Activated CD4-positive, alpha-beta T cell treated with anti-CD3 and anti-CD28 coated beads for 48 hours (primary cell): ENCODE data around the gene AADACL4.
"Not testable (repeated sequence)": the region's sequence is repeated elsewhere in the genome, so short reads cannot be mapped to it uniquely, and the experiment has no call there.

Experiments
- DNase-seq: peaks from one replicate; pipeline ENCODE4 v3.0.0-alpha.2; 2020

The AADACL4 gene

GRCh38 chr1:12630946-12631530 lies 12.8 kb upstream of the AADACL4 start:
- no peak for DNase-seq

- DNase-seq: no peak
These were observed 12.3 kb upstream of the AADACL4 start for GRCh38 chr1:12631571-12631970.

DNA sequence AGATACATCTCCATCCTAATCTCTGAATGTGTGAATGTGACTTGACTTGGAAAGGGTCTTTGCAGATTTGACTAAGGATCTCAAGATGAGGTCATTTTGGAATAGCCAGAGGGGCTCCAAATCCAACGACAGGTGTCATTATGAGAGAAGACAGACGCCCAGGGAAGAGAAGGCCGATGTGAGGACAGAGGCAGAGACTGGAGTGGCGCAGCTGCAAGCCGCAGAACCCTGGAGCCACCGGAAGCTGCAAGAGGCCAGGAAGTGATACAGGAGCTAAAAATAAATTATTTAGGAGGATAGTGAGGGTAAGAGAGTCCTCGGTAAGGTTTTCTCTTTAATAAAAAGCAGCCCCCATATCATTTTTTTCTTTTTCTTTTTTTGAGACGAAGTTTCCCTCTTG lies 9.7 kb upstream of the AADACL4 start:
- no peak for DNase-seq

GRCh38 chr1:12634696-12635202 lies 9.1 kb upstream of the AADACL4 start:
- DNase-seq: no peak

- DNase-seq: no peak
These were observed 7.6 kb upstream of the AADACL4 start for GRCh38 chr1:12636098-12636950.

DNA sequence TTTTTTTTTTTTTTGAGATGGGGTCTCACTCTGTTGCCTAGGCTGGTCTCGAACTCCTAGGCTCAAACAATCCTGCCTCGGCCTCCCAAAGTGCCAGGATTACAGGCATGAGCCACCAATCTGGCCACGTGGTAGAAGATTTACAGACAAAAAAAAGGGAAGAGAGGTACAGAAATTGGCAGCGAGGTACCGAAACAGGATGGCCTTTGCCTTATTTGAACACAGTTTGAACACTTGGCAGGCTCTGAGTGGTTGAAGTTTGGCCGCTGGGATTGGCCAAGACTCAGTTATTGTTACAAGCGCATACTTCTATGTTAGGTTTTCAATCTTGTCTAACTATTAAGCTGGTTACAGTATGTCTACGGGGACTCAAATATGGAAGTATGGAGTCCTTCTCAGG lies 6.2 kb upstream of the AADACL4 start:
- no peak for DNase-seq

- DNase-seq: no peak
These were observed 3.5 kb upstream of the AADACL4 start for GRCh38 chr1:12640237-12640957.

DNA sequence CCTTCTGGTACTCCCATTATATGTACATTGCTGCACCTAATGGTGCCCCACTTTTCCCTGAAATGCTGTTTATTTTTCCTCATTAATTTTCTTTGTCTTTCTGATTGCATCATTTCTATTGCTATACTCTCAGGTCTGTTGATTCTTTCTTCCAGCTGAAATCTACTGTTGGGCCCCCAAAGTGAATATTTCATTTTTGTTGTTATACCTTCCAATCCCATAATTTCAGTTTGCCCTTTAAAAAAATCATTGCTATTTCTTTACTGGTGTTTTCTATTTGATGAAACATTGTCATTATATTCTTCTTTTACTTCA lies 3.0 kb upstream of the AADACL4 start:
- no peak for DNase-seq

GRCh38 chr1:12643079-12643478 lies 806 bp upstream of the AADACL4 start:
- DNase-seq: no peak

GRCh38 chr1:12644237-12644636 lies 352 bp downstream of the AADACL4 start:
- no peak for DNase-seq

DNA sequence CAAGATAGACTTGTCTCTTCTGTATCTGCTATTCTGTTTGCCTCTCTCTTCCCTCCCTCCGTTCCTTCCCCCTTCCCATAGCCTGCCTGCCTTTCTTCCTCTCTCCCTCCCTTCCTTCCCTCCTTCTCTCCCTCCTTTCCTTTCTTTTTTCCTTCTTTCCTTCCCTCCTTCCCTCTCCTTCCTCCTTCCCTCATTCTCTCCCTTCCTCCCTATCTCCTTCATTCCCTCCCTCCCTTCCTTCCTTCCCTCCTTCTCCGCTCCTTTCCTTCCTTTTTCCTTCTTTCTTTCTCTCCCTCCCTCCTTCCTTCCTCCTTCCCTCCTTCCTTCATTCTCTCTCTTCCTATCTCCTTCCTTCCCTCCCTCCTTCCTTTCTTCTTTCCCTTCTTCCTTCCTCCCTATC lies 944 bp downstream of the AADACL4 start:
- DNase-seq: no peak

- not testable (repeated sequence) for DNase-seq
These were observed 1.5 kb downstream of the AADACL4 start for GRCh38 chr1:12645401-12645800.

GRCh38 chr1:12648741-12649140 lies 4.9 kb downstream of the AADACL4 start:
- no peak for DNase-seq

- DNase-seq: no peak
These were observed 6.1 kb downstream of the AADACL4 start for GRCh38 chr1:12649971-12650421.

- no peak for DNase-seq
These were observed 10.2 kb downstream of the AADACL4 start for GRCh38 chr1:12654004-12654567.

DNA sequence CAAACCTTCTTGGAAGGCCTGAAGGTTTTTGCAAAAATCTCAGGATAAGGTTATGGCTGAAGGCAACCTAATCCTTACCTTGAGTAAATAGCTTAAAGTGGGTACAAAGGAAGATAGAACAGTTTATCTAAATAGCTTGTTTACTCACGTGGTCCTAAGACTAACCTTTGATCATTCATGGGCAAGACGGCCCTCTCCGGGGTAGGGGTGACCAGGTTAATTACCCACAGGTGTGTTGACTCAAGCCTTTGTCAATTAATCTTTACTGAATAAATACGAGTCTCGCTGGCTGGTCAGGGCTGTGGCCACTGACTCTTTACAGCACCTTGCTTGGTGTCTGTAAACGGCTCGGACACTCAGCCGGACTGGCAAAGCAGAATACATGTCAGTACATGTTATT lies 10.8 kb downstream of the AADACL4 start:
- no peak for DNase-seq

- DNase-seq: no peak
These were observed 12.7 kb downstream of the AADACL4 start for GRCh38 chr1:12656575-12656974.

- DNase-seq: no peak
These were observed 13.4 kb downstream of the AADACL4 start for GRCh38 chr1:12657060-12657884.

- not testable (repeated sequence) for DNase-seq
These were observed 14.1 kb downstream of the AADACL4 start for GRCh38 chr1:12657885-12658512.

GRCh38 chr1:12658531-12659453 lies 14.9 kb downstream of the AADACL4 start:
- peak; percentile 78 for DNase-seq
